H1 (cell line): ENCODE results near the gene OPHN1. TPM values are rescaled to one million over a fixed set of nuclear protein-coding genes. Genes with fewer than 3 reads are reported as not detected.

Experiments used
- ASH2L ChIP-seq: fragments of 200-600, 300-600 bp; sonication (generic); IDR thresholded peaks from one replicate; pipeline ENCODE4 v1.7.1; 2017; ENCODE audit warnings: low read length
- HDAC2 ChIP-seq, 2 experiments: fragments of 300-600 bp in 1 of 2; sonication (generic) in 1 of 2; IDR thresholded peaks; 2 replicates each; pipeline ENCODE4 v1.6.1; 2011 to 2012; ENCODE audit warnings: low read depth in 2 of 2, low read length in 2 of 2, mild to moderate bottlenecking in 2 of 2, moderate library complexity in 2 of 2, borderline replicate concordance in 1 of 2, inconsistent platforms in 1 of 2
- JUND ChIP-seq: IDR thresholded peaks from 2 replicates; pipeline ENCODE4 v1.6.1; 2011; ENCODE audit warnings: mild to moderate bottlenecking, improper control_type of control experiment, low read length
- POLR2A ChIP-seq, 2 experiments: IDR thresholded peaks; 1 replicate in 1 of 2; 2 replicates in 1 of 2; pipeline ENCODE4 v1.6.1; 2011; ENCODE audit warnings: low read depth in 2 of 2, low read length in 2 of 2, mild to moderate bottlenecking in 2 of 2; ENCODE audit errors: control extremely low read depth in 1 of 2
- SIX5 ChIP-seq: IDR thresholded peaks from 2 replicates; pipeline ENCODE4 v1.6.1; 2011; ENCODE audit warnings: mild to moderate bottlenecking, low read depth, low read length
- polyA plus RNA-seq, 7 experiments: library from polyadenylated mRNA; depleted of rRNA in 3 of 7; stranded (reverse) in 5 of 7; unstranded in 2 of 7; fragments of >200 nt in 5 of 7; fragments of 200-250 nt in 2 of 7; gene quantifications; 1 replicate in 5 of 7; 2 replicates in 1 of 7; 4 replicates in 1 of 7; pipeline versions ENCODE4 v1.2.1 to v1.2.3, GENCODE V29; 2011 to 2013; ENCODE audit warnings: missing spikeins in 2 of 7, mixed read lengths in 2 of 7
- total RNA-seq: library from RNA; stranded (reverse); fragmentation: NEBNext Ultra II Directional; extraction: Animal tissue kit (Norgen Biotek cat#: 25700); gene quantifications from 2 replicates; pipeline ENCODE4 v1.2.1, GENCODE V29; 2021

Gene OPHN1
- total and polyA plus RNA-seq, 2 of the 8 experiments (the other 6 are each of a cell fraction or from before 2014, with no cell fraction given): 1.2 to 3.5 TPM

DNA sequence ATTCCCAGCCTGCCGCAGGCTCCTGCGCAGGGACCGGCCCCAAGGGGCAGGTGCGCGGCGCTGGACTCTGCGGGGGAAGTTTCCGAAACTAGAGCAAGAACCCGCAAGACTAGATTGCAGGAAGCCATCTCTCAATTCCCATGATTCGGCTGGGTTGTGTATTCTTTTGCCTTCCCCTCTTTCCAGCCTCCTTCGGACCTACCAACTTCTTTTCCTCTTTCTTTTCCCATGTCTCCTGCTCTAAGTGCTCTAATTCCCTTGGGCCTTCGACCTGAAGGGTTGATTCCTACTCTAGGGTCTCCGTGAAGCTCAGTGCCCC, 645 bp upstream of the OPHN1 start (continued):
- TF ChIP-seq HDAC2 (IDR thresholded peaks at IDR 0.05; ENCODE audit: borderline replicate concordance in 1 of 2, low read depth in 2 of 2, low read length in 2 of 2) (no peak), SIX5 (no peak), ASH2L (no peak), JUND (no peak), POLR2A (IDR thresholded peaks at IDR 0.05; ENCODE audit: control extremely low read depth in 1 of 2, low read depth in 2 of 2, low read length in 2 of 2) (peak in 1 of 2 experiments; percentile 23; a peak in 2 of 3 replicates)
